22Rv1 (cell line): ENCODE measurements around the gene FRMD3.

ENCODE experiments used
- ZFX ChIP-seq: fragments of 450-650 bp; IDR thresholded peaks from 2 replicates; pipeline ENCODE4 v1.6.1; 2017; ENCODE audit warnings: antibody characterized with exemption, borderline replicate concordance
- TF ChIP-seq, protein P1 (sequence below): fragments of 450-650 bp; IDR thresholded peaks from 2 replicates; pipeline ENCODE4 v1.5.1; 2017; ENCODE audit warnings: mild to moderate bottlenecking

GRCh38 chr9:83239747-83240146 is 298.5 kb downstream of the FRMD3 start:
- TF ChIP-seq, protein P1, sequence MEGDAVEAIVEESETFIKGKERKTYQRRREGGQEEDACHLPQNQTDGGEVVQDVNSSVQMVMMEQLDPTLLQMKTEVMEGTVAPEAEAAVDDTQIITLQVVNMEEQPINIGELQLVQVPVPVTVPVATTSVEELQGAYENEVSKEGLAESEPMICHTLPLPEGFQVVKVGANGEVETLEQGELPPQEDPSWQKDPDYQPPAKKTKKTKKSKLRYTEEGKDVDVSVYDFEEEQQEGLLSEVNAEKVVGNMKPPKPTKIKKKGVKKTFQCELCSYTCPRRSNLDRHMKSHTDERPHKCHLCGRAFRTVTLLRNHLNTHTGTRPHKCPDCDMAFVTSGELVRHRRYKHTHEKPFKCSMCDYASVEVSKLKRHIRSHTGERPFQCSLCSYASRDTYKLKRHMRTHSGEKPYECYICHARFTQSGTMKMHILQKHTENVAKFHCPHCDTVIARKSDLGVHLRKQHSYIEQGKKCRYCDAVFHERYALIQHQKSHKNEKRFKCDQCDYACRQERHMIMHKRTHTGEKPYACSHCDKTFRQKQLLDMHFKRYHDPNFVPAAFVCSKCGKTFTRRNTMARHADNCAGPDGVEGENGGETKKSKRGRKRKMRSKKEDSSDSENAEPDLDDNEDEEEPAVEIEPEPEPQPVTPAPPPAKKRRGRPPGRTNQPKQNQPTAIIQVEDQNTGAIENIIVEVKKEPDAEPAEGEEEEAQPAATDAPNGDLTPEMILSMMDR, result no peak
- TF ChIP-seq ZFX, result no peak
